ENCODE results near the gene OAF.

OAF gene

DNA sequence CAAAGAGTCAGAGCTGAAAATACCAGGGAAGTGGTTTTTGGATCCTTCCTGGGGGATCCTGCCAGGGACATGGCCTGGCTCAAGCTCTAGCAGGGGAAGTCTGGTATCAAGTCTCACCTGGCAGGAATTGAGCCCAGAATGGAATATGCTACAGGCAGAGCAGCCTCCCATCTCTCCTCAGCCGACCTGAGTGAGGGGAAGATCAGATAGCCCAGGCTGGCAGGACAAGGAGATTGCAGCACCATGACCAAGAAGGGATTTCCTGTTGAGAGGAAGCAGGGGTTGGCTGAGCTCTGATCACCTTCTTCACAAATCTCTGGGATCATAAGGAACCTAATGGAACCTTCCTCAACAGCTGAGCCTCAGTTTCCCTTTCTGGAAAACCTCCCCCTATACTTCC, 13.0 kb downstream of the OAF start:
- no peak for DNase-seq (ENCODE audit: low read depth)

DNA sequence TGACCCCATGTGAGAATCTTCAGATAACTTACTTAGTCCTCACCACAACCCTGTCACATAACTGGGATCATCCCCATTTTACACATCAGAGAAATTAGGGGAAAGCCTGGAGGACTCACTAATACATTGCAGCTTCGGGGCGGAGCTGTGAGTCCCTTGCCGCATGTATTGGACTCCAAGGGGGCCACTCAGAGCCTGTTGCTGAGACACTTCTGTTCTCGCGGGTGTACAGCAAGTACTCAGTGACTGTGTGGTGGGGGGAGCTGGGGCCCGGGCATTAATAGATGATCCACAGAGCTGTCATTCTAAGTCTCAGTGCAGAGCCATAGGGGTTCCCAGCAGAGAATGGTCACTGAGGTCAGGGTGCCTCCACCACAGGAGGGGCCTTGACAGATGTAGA, 13.5 kb downstream of the OAF start:
- DNase-seq (ENCODE audit: low read depth), result no peak

DNA sequence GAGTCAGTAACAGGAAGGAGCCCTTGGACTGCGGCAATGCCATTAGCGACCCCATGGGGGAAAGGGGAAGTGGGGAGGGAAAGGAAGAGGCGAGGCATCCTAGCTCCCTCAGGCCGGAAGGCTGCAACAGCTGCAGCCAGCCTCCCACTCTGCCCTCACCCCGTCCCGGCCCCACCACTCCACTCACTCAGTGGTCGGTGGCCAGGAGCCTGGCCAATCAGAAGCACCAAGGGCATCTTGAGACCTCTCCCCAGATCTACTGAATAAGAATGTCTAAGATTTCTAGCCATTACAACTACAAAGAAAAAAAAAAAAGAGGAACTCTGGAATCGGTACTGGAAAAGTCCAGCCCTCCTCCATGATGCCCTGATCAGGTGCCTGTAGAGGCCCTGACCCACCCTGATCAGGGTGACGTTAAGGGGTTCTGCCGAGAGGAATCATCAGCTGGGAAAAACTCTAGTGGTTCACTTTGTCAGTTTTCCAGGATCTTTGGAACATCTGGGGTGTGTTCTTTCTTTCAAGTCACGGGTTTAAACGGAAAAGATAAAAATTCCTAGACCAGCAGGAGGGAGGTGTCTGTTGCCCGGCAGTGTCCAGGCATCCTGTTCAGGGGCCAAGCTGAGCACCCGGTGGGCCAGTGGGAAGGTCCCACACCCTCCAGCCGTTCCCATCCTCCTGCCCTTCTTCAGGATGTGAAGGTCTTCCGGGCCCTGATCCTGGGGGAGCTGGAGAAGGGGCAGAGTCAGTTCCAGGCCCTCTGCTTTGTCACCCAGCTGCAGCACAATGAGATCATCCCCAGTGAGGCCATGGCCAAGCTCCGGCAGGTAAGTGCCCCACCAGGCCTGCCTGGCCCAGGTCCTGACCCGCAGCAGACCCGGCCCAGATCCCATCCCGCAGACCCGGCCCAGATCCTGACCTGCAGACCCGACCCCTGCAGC, 14.4 kb downstream of the OAF start:
- no peak for DNase-seq (ENCODE audit: low read depth)

DNA sequence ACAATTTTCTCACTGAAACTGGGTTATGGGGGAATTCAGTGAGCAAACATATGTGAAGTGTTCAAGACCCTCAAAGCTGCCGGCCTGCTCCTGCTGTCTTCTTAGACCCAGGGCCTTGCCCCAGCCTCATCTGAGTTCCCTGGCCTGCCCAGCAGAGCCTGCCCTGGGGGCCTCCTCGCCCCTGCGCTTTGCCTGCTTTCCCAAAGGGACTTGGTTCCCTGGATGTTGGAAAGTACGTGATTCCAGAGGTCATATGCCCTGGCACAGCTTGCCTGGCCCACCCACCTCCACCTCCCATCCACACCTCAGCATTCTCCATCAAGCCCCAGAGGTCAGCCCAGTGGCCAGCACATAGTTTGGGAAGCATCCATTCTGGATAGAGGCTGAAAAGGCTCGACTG, 15.4 kb downstream of the OAF start:
- no peak for DNase-seq (ENCODE audit: low read depth)

DNA sequence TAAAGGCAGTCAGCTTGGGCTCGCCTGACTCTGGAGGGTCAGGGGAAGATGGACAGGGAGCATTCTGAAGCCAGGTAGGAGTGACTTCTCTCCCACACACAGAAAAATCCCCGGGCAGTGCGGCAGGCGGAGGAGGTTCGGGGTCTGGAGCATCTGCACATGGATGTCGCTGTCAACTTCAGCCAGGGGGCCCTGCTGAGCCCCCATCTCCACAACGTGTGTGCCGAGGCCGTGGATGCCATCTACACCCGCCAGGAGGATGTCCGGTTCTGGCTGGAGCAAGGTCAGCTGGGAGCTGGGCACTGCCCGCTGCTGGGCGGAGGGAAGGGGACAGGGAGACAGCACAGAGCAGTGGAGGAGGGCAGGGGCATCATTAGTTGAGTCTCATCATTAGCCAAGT, 15.9 kb downstream of the OAF start:
- DNase-seq (ENCODE audit: low read depth), result no peak

DNA sequence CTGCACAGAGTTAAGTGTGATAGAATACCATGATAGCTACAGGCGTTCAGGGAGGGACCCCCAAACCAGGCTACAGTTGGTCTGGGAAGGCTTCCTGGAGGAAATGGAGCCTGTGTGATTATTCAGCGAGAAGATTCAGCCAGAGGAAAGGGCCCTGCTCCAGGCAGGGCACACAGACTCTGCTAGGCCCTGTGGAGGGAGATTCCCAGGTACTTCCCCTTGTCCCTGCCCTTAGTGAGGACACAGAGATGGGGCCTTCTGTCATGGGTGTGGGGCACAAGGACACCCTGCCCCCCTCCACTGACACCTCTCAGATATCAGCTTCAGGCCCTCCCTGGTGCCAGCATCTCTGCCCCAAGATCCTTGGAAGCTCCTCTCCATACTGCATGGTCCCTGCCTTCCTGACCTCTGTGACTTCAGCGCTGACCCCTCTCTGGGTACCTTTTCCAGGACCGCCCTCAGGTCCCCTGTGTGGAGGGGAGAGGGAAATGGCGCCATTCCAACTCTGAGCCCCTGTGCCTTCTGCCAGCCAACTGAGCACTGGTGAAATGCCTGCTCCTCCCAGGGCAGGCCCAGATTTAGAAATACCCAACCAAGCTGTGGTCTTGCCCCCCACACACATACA, 16.5 kb downstream of the OAF start:
- DNase-seq (ENCODE audit: low read depth), result no peak

DNA sequence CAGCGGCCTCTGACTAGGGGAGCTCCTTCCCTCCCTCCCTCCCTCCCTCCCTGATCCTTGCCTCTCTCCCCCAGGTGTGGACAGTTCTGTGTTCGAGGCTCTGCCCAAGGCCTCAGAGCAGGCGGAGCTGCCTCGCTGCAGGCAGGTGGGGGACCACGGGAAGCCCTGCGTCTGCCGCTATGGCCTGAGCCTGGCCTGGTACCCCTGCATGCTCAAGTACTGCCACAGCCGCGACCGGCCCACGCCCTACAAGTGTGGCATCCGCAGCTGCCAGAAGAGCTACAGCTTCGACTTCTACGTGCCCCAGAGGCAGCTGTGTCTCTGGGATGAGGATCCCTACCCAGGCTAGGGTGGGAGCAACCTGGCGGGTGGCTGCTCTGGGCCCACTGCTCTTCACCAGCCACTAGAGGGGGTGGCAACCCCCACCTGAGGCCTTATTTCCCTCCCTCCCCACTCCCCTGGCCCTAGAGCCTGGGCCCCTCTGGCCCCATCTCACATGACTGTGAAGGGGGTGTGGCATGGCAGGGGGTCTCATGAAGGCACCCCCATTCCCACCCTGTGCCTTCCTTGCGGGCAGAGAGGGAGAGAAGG, 18.1 kb downstream of the OAF start:
- DNase-seq (ENCODE audit: low read depth), result no peak

DNA sequence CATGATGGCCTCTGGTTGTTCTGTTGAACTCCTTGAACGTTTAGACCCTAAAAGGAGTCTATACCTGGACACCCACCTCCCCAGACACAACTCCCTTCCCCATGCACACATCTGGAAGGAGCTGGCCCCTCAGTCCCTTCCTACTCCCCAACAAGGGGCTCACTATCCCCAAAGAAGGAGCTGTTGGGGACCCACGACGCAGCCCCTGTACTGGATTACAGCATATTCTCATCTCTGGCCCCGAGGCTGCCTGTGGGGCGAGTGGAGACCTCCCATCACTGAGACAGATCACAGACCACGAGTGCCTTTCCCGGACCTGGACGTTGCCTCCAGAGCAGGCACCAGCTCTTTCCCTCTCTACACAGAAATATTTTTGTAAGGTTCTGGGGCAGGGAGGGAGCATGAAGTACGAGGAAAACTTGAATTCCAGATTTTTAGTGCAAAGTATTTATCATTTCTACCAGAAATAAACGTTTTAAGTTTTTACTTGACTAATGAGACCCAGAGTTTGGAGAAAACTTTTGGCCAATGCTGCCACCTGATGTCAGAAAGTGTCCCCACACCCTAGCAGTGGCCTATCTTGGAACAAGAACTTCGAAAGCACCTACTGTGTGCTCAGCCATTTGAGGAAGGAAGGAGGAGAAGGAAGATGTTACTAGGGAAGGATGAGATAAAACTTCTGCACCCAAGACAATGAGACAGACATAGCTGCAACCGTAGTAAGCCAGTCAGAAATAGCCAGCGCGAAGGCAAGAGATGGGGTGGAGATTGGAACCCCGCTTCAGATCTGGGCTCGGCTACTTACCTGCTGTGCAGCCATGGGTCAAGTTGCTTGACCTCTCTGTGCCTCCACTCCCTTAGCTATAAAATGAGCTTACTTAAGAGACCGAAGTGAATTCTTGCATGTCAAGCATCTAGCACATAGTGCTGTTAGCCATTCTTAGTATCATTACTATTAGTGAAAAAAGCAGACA, 18.9 kb downstream of the OAF start:
- no peak for DNase-seq (ENCODE audit: low read depth)

DNA sequence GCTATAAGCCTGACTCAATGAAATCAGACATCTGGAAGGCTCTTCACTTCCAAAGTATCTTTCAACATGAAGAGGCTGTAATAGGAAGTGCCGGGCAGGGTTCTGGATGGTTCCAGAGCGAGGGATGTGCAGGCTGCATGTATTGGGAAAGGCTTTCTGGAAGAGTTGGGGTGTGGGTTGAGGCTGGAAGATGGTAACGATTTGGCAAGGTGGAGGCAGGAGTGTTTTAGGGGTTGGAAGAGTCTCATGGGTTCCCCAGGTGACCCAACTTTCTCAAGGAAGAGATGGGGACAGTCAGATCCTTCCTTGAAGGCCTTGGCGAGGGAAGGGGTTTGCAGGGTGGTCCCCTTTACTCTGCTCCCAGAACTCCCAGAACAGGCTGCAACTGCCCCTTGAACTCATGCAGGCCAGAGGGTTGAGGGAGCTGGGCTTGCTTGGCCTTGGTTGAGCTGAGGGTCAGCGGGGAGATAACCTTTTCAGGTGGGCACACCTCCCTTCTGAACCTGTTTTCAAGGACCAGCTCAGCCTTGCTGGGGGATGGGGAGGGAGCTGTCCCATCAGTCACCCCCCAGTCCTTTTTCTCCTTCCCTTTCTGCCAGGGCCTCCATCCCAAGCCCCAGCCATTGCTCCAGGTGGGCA, 19.7 kb downstream of the OAF start:
- DNase-seq (ENCODE audit: low read depth), result no peak

DNA sequence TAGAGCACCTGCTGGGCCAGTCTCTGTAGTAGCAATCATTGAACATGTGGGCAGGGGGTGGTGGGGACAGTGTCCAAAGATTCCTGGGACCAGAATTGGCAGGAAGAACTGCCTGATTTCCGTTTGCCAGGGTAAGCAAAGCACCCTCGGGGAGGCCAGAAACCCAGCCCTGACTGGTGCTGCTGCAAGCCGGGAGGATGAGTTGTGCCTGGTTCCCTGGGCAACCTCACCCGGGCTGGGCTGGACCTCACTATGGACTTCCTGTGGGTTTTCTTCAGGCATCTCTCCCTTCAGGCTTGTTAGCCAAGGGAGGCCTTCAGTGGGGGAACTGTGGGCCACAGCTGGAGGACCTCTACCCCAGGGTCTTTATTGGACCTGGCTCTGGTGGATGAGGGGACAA, 21.1 kb downstream of the OAF start:
- DNase-seq (ENCODE audit: low read depth), result no peak

DNA sequence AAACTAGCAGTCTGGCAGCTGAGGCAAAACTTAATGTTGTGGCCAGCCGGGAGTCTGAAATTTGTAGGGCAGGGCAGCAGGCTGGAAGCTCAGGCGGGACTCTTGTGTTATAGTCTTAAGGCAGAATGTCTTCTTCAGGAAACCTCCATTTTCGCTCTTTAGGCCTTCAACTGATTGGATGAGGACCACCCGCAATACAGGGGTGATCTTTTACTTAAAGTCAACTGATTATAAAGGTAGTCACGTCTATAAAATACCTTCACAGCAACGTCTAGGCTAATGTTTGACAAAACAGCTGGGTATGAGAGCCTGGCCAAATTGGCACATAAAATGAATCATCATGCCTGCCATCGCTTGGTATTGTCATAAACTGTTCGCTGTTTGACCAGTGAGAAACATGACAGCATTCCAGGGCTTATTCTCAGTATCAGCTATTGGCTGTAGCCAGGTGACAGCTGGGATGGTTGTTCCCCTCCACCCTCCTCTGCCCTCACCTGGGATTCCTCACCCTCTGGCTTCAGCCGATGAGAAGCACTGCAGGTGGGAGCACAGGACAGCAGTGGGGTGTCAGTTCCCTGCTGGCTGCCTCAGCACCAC, 22.5 kb downstream of the OAF start:
- DNase-seq (ENCODE audit: low read depth), result no peak

DNA sequence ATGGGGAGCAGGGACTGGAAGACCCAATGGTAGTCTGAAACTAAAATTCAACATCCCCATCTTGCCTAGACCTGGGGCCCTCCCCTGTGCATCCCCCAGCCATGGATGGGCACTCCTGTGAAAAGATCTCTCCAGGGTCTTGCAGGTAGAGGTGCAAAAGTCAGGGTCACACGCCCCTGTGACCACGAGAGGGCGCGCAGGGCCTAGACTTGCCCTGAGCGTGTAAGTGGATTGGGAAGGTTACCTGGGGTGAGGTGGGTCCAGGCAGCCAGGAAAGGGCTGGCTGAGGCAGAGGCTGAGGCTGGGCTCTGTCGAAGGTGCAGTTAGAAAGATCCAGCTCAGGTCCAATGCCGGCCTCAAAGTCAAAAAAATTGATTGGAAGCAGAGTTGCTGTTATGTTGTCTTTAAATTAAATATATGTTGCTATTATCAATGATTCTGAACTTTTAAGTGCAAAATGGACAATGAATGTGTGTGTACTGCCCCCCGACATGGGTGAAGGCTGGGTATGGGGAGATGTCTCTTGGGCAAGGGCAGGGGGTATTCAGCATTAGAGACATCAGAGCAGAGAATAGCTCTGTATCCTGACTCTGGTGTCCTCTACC, 24.3 kb downstream of the OAF start:
- peak; percentile 58 for DNase-seq (ENCODE audit: low read depth)

DNA sequence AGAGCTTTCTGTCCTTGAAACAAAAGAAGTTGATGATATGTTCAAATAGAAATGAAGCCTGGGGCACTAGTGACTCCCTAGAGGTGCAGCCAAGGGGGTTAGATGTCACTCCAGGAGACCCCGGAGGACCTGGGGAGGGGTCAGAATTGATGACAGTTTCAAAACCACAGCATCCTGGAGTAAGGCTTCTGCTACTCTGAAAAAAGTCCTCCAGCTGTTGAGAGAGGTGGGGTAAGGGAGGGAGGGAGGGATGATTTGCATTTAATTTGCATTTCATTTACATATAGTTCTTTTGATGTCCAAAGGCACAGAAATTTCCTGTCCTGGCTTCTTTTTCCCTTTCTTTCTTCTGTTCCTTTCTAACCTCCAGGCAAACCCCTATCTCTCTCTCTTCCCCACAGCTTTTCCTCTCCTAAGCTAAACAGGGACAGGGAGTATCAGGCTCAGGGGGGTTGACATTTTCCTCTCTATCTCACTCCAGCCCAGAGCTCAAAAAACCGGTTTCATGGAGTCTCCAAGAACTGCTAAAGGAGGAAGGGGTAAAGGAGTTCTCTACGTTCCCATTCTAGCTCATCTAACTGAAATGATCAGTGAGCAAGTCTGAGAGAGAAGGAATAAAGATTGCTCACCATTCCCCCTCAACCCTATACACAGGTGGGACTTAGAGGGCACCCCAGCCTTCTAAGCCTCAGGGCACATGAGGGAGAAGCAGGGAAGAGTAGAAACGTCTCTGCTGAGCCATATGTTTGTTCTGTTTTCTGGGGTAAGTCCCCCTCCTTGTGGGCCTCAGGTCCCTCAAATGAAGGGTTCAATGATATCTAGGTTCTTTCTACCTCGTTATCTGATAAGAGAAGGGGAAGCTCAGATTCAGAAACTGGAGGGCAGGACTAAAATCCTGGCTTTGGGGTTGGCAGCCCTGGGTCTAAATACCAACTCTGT, 25.6 kb downstream of the OAF start:
- no peak for DNase-seq (ENCODE audit: low read depth)

DNA sequence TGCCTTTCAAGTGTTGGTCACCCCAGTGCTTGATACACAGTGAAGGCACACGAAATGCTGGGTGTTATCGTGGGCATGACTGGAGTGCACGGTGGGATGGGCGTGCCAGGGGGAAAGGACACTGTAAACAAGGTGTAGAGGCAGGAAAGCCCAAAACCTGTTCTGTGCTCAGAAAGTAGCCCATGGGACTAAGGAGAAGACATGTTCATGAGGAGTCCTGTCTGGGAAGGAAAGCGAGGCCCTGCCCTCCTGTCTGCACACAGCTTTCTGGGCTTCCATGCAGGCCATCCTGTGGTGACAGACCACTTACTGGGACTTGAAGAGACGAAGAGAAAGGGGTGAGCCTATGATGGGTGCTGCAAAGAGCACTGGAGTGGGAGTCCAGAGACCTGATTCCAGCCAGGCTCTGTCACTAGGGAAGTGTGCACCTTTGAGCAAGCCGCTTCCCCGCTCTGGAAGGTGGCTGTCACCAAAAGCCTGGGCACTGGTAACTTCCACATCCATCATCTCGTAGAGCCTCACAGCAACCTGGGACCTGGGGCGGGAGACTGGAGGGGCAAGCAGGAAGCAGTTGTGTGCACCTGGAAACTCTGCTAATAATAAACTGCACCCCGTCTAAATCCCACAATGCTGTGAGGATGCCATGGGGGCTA, 28.3 kb downstream of the OAF start:
- no peak for DNase-seq (ENCODE audit: low read depth)

DNA sequence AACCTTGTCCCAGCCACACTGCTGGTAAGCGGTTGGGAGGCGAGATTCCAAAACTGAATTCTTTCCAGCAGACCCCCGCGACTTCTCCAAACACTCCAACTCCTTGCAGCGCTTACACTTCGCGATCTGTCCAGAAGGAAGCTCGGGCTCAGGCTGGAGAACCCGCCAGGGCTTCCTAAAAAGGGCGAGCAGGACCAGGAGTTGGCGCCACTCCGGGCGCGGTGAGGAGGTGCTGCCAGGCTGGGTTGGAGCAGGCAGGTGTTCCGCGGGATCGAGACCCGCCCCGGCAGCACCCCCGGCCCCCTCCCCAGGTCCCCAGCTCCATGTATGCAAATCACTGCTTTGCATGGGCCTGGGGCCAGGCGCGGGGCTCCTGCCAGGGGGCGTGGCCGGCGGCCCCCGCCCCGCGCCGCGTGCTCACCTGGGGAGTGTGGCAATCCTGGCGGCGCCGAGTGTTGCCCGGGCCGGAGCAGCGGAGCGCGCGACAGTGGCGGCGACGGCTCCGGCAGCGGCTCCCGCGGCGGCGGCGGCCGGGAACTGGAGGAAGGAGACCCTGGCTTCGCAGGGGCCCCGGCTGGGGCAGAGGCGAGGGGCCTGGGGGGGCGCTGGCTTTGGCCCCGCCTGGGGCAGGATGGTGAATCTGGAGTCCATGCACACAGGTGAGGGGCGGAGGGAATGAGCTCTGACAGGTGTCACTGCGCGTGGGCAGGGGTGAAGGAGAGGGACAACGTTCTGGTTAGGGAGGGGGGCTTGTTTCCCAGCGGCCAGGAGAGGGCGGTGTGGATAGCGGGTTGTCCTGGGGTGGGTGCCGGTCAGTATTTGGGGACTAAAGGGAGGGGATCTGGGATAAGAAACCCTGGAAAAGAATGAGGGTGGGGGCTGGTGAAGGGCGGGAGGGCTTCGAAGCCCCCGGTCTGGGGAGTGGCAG, 29.1 kb downstream of the OAF start, which contains the start of gene POU2F3:
TSS of gene POU2F3 (plus strand) at position 428 of the 928 bp plus-strand sequence. CDS start at position 632, 204 bp downstream.
- no peak for DNase-seq (ENCODE audit: low read depth)

DNA sequence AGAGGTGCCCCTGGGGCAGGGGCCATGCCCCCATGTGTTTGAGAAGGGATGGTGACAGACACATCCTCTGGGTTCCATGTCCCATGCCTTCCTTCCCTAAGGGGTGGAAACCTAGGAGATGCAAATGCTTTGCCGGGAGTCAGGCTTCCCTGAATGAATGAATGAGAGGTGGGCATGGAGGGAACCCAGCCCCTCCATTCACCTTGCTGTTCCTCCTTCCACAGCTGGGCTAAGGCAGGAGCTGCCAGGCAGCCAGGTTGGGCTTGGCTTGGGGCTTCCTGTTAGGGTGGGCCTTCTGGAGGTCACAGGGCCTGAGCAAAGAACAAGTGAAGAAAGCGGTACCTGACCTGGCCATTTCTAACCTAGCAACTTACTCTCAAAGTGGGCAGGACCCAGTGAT, 30.0 kb downstream of the OAF start:
- no peak for DNase-seq (ENCODE audit: low read depth)

DNA sequence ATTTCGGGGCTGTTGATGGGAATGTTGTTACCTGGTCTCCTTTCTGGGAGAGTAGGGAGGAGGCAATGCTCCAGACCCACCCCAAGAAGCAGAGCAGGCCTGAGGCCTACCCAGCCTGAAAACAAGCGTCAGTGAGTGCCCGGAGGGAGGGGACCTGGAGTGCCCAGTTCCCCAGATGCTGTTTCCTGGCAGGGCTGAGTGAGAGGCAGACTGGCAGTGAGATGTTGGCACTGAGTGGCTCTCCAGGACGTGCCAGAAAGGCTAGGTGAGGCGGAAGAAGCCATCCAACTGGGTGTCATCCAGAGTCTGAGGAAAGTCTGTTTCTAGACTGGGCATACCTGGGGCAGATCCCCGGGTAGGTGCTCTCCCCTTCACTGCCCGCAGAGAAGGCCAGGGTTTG, 30.4 kb downstream of the OAF start:
- no peak for DNase-seq (ENCODE audit: low read depth)

DNA sequence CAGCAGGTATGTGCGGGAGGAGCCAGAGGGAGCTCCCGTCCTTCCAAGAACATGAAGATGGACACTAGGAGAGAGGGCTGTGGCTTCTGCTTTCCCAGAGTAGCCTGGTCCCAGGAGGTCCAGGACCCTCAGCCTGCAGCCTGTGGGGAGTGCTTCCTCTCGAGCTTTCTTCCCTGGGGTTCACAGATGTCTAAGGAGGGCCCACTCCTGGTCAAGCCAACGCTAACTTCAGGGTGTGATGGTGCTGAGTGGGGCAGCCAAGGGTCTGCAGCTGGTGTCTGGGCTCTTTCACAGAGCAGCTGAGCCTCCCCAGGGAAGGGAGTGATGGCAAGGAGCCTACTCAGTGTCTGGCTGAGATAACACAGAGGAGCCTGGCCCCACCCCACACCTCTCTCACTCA, 32.4 kb downstream of the OAF start:
- no peak for DNase-seq (ENCODE audit: low read depth)
